Thoracic aorta (tissue), 2 donors: Measurements from ENCODE around the gene SRPRA. TPM values are rescaled to one million over a fixed set of nuclear protein-coding genes. Genes with fewer than 3 reads are reported as not detected.

Experiments
- ATAC-seq: fragments of 150-250 bp; one replicate; pipeline ENCODE4 v1.8.0; 2017; ENCODE audit warnings: low read depth; ENCODE audit not compliant: insufficient number of reproducible peaks, low FRiP score
- DNase-seq: peaks from one replicate; pipeline ENCODE4 v3.0.0-alpha.2; 2020; ENCODE audit warnings: low spot score
- H3K27ac ChIP-seq, 2 donors: fragments of 200-600 bp; sonication (generic); 1 replicate in 1 of 2; 2 replicates in 1 of 2; pipeline ENCODE4 v1.5.1; 2016; ENCODE audit warnings: mild to moderate bottlenecking in 2 of 2, moderate library complexity in 2 of 2
- H3K27me3 ChIP-seq: fragments of 200-600 bp; sonication (generic); replicated peaks from 2 replicates; pipeline ENCODE4 v1.6.0; 2016; ENCODE audit warnings: mild to moderate bottlenecking; ENCODE audit not compliant: insufficient read depth
- H3K36me3 ChIP-seq: fragments of 200-600 bp; sonication (generic); one replicate; pipeline ENCODE4 v1.5.1; 2016
- H3K4me1 ChIP-seq, 2 donors: fragments of 200-600 bp; sonication (generic); 1 replicate in 1 of 2; 2 replicates in 1 of 2; pipeline versions ENCODE4 v1.5.1 to v1.6.0; 2016; ENCODE audit warnings: low read depth in 2 of 2, mild to moderate bottlenecking in 1 of 2; ENCODE audit not compliant: control insufficient read depth in 1 of 2
- H3K4me3 ChIP-seq: fragments of 200-600 bp; sonication (generic); 2 replicates; pipeline ENCODE4 v1.5.1; 2016; ENCODE audit warnings: mild to moderate bottlenecking
- H3K9me3 ChIP-seq: fragments of 200-600 bp; sonication (generic); 2 replicates; pipeline ENCODE4 v1.5.1; 2016
- total RNA-seq, 2 donors: library from RNA; depleted of rRNA; stranded (reverse); fragments of >200 nt; gene quantifications; one replicate each; pipeline versions ENCODE4 v1.1.0 to v1.2.3, GENCODE V29; 2016
- TF ChIP-seq, protein P1 (sequence below): fragments of 200-600 bp; sonication (generic); IDR thresholded peaks from one replicate; pipeline ENCODE4 v1.5.1; 2019; ENCODE audit warnings: antibody characterized with exemption

Gene SRPRA
- total RNA-seq, 2 donors from 2014 or later, result 125 to 128 TPM

DNA sequence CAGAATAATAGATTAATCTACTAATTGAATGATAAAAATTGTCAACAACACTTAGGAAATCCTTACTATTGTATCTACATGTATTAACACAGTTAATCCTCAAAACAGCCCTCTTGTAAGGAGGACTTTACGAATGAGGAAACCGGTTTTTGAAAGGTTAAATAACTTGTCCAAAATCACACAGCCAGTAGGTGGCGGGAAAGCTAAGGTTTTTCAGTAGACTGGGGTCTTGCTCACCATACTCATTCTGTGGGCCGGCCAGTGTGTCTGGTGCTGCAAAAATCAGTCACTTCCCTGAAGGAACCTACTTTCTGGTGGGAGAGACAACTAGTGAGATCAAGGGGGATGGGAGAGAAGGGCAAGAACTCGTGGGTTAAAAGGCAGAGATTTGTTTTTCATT, 39.0 kb upstream of the SRPRA start:
- TF ChIP-seq, protein P1, sequence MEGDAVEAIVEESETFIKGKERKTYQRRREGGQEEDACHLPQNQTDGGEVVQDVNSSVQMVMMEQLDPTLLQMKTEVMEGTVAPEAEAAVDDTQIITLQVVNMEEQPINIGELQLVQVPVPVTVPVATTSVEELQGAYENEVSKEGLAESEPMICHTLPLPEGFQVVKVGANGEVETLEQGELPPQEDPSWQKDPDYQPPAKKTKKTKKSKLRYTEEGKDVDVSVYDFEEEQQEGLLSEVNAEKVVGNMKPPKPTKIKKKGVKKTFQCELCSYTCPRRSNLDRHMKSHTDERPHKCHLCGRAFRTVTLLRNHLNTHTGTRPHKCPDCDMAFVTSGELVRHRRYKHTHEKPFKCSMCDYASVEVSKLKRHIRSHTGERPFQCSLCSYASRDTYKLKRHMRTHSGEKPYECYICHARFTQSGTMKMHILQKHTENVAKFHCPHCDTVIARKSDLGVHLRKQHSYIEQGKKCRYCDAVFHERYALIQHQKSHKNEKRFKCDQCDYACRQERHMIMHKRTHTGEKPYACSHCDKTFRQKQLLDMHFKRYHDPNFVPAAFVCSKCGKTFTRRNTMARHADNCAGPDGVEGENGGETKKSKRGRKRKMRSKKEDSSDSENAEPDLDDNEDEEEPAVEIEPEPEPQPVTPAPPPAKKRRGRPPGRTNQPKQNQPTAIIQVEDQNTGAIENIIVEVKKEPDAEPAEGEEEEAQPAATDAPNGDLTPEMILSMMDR, result no peak
- Histone ChIP-seq H3K36me3 (peaks cover under 1% of the 10 kb centered on the region), H3K9me3 (no peaks in the 10 kb centered on the region), H3K27ac (no peak overlapping the region), H3K4me3 (no peak overlapping the region), H3K27me3 (no peaks in the 10 kb centered on the region), H3K4me1 (peaks cover 3 to 15% of the 10 kb centered on the region in 2 donors)
- no peak for DNase-seq
- no peak for ATAC-seq

DNA sequence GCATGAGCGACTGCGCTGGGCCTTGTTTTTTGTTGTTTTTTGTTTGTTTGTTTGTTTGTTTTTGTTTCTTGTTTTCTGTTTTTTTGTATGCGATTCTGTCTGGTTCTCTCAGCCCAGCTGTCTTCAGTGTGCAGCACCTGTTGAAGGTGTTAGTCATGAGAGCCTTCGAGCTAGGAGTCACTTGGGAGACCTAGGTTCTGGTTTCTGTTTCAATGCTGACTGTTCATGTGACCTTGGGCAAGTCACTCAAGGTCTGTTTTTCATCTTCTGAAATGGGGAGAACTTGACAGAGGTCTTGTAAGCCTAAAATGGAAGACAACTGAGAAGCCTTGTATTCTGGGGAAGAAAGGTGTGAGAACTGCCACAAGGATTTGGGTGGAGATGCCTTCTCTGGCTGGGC, 37.0 kb upstream of the SRPRA start:
- H3K9me3 ChIP-seq, result no peaks in the 10 kb centered on the region
- H3K27ac ChIP-seq, result no peak overlapping the region
- DNase-seq (no peak), ATAC-seq (no peak)
- H3K4me1 ChIP-seq, result peaks cover 3 to 15% of the 10 kb centered on the region in 2 donors
- TF ChIP-seq, protein P1, result no peak
- peaks cover 2% of the 10 kb centered on the region for H3K36me3 ChIP-seq
- H3K27me3 ChIP-seq, result no peaks in the 10 kb centered on the region
- no peak overlapping the region for H3K4me3 ChIP-seq

DNA sequence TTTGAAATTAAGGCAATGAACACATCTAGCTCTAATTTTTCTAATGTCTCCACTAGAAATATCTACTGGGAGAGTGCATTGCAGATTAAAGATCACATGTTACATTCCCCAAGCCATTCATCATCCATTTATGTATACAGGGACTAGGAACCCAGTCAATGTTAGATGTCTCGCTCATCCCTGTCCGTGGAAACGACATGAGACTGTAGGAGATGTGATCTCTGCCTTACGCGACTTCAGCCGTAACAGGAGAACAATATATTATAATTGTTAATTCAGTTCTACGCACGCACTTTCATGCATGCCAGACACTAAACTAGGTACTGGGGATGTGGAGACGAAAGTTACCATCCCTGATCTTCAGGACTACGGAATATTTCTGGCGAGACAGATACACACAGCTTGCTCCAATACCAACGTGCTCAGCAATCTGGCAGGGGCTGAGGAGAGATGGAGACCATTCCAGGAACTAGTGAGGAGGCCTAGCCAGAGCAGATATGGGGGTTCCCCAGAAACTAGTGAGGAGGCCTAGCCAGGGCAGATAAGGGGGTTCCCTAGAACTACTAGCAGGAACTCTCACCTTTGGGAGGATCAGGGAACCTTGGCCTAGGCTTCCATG, 35.9 kb upstream of the SRPRA start:
- Histone ChIP-seq H3K9me3 (no peaks in the 10 kb centered on the region), H3K36me3 (peaks cover 8% of the 10 kb centered on the region), H3K4me3 (peak overlapping the region; percentile 69), H3K27ac (peak overlapping the region; percentile 79 to 86), H3K27me3 (no peaks in the 10 kb centered on the region), H3K4me1 (peaks cover 3 to 15% of the 10 kb centered on the region in 2 donors)
- TF ChIP-seq, protein P1, result no peak
- ATAC-seq, result no peak
- DNase-seq, result no peak

- TF ChIP-seq, protein P1, result no peak
- H3K4me3 ChIP-seq, result peak within 1 kb of the TSS; percentile 69
- peak; percentile 44 for DNase-seq
Measured at GRCh38 chr11:126303623-126304456, 35.1 kb upstream of the SRPRA start, which contains the start of gene DCPS. Gene DCPS, plus strand, starts transcription at chr11:126304060. Its CDS starts 21 bp downstream, at chr11:126304081.

GRCh38 chr11:126297004-126297403, 28.3 kb upstream of the SRPRA start:
- DNase-seq (no peak), ATAC-seq (no peak)
- Histone ChIP-seq H3K4me1 (no peaks in the 10 kb centered on the region), H3K27ac (no peak overlapping the region), H3K9me3 (no peaks in the 10 kb centered on the region), H3K4me3 (no peak overlapping the region), H3K27me3 (no peaks in the 10 kb centered on the region), H3K36me3 (peaks cover 24% of the 10 kb centered on the region)
- TF ChIP-seq, protein P1, result no peak

More at GRCh38 chr11:126303623-126304456, 35.1 kb upstream of the SRPRA start, which contains the start of gene DCPS:
- Histone ChIP-seq H3K27ac (peak within 1 kb of the TSS; percentile 79 to 86), H3K4me1 (peaks cover 3 to 15% of the 10 kb centered on the region in 2 donors), H3K36me3 (peaks cover 11% of the 10 kb centered on the region), H3K27me3 (no peaks in the 10 kb centered on the region), H3K9me3 (no peaks in the 10 kb centered on the region)
- peak; percentile 89 for ATAC-seq
